Measurements from ENCODE around the gene ANAPC16.
"Not testable (repeated sequence)": the region's sequence is repeated elsewhere in the genome, so short reads cannot be mapped to it uniquely, and the experiment has no call there.

The ANAPC16 gene

DNA sequence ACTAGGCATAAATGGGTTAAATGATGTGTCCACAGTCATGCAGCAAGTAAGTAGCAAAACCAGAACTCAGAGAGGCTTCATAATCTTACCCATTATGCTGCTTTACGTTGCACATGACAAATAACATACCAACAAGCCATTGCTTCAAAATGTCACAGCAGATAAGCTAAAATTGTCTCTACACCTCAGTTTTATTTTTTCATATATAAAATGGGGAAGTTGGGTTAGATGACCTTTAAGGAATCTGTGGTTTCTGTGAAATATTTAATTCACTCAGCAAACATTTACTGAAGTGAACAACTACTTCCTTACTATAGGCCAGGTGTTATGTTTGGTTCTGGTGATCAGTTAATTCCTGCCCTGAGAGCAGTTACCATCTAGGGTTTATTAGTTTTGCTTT lies 2.5 kb downstream of the ANAPC16 start:
- no peak for DNase-seq

DNA sequence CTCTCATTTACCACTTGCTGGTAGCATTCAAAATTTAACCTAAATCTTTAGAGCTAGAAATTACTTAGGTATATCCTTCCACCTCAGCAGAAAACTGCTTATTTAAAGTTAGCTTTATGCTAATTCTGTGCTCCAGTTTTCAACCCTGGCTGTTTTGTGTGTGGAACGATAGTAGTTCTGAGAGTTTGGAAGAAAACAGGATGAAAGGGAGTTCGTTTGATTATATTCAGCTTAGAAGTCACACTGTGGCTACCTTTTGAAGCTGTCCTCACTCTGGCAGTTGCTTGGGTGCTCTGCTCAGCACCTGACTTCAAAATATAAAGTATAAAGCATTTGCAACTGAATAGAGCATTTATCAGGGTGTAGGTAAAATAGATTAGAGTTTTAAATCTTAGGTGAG lies 2.9 kb downstream of the ANAPC16 start:
- no peak for DNase-seq

DNA sequence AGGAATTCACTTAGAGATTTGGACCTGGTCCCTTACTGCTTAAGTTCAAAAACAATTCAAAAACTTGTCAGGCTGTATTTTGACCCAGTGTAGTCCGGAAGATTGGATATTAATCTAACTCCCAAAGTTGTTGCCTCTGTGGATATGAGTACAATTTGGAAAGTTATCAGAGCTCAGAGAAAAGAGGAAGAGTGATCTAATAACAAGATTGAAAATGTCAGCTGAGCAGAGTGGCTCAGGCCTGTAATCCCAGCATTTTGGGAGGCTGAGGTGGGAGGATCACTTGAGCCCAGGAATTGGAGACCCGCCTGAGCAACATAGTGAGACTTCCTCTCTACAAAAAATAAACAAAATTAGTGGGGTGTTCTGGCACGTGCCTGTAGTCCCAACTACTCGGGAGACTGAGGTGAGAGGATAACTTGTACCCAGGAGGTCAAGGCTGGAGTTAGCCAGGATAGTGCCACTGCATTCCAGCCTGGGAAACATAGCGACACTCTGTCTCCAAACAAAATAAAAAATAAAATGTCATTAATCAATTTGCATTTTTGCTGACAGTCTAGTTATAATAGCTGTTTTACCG lies 3.5 kb downstream of the ANAPC16 start:
- DNase-seq: no peak

DNA sequence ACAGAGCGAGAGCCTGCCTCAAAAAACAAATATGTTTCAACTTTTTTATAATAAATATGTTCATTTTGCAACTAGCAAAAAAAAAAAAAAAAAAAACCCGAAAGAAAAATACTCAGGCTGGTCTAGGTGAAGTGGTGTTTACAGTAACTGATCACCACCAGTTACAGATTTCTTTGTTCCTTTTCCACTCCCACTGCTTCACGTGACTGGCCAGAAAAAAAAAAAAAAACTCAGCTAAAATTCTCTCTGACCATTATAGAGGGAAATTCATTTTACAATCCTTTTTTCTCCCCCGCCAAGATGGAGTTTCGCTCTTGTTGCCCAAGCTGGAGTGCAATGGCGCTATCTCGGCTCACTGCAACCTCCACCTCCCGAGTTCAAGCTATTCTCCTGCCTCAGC lies 4.8 kb downstream of the ANAPC16 start:
- DNase-seq: no peak

DNA sequence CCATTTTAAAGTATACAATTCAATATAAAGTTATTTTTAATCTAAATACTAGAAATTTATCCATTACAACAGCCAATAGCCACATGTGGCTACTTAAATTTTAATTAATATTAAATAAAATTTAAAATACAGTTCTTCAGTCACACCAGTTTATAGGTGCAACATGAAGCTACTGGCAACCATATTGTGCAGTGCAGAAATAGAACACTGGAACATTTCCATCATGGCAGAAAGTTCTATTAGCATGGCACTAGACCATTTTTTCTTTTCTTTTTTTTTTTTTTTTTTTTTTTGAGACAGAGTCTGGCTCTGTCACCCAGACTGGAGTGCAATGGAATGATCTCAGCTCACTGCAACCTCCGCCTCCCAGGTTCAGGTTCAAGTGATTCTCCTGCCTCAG lies 5.5 kb downstream of the ANAPC16 start:
- DNase-seq: no peak

DNA sequence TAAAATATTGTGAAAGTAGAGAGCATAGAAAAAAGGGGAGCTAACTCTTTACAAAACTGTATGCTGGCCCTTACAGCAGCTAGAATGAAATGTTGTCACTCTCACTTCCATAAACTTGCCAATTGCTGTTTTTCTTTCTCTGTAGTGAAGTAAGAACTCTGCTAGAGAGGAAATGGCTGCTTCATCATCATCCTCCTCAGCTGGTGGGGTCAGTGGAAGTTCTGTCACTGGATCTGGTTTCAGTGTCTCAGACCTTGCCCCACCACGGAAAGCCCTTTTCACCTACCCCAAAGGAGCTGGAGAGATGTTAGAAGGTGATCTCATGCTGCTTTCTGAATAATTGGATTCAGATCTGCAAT lies 7.9 kb downstream of the ANAPC16 start:
- no peak for DNase-seq

DNA sequence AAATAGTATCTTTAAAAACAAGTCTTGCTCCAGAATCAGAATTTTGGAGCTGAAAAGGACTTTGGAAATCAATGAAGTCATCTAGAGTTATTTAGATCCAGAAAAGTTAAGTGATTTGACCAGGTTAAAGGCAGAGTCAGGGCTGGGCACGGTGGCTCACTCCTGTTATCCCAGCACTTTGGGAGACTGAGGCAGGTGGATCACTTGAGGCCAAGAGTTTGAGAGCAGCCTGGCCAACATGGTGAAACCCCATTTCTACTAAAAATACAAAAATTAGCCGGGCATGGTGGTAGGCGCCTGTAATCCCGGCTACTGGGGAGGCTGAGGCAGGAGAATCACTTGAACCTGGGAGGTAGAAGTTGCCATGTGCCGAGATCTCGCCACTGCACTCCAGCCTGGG lies 8.4 kb downstream of the ANAPC16 start:
- DNase-seq: not testable (repeated sequence)

DNA sequence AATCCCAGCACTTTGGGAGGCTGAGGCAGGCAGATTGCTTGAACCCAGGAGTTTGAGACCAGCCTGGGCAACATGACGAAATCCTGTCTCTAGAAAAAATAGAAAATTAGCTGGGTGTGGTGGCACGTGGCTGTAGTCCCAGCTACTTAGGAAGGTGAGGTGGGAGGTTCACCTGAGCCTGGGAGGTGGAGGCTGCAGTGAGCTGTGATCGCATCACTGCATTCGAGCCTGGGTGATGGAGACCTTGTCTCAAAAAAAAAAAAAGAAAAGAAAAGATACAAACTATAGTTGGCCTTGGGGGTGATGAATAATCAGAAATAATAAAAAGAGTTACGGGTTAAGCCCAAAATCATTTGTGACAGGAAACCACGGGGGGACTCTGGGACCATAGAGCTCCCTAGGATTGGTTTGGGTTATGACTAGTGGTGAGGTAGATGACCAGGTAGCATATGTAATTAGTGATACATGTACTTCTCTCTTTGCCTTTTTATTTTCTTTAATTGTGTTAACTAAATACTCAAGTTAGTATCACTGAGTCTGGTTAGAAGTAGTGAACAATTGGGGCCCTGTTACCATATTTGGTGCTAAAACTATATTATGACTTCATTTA lies 10.7 kb downstream of the ANAPC16 start:
- no peak for DNase-seq

DNA sequence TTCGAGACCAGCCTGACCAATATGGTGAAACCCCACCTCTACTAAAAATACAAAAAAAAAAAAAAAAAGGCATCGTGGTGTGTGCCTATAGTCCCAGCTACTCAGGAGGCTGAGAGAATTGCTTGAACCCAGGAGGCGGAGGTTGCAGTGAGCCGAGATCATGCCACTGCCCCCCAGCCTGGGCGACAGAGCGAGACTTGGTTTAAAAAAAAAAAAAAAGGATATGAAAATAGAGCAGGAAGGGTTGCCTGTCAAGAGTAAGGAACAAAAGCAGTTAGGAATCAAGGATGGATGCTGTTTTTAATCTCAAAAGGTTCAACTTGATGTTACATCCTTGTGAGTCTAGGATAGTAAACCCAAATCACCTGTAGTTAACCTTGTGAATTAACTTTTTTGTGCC lies 12.0 kb downstream of the ANAPC16 start:
- no peak for DNase-seq

DNA sequence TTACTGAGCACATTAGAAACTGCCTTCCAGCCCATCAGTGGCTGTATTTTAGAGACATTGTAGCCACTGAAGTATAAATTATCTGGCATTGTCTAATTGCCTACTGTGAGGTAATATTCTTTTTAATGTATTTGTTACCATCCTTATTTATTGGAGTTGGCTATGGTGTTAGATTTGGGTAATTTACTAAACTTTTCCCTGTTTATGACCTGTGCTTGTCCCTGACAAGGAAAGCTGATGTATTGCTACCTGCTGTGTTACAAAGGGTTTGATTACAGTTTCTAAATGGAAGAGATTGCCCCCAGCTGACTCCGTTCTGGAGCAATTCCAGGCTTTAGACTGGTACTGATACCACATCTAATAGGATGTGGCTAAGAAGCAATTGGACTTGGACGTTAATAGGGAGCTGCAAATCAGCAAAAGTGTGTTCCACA lies 12.5 kb downstream of the ANAPC16 start:
- DNase-seq: no peak

DNA sequence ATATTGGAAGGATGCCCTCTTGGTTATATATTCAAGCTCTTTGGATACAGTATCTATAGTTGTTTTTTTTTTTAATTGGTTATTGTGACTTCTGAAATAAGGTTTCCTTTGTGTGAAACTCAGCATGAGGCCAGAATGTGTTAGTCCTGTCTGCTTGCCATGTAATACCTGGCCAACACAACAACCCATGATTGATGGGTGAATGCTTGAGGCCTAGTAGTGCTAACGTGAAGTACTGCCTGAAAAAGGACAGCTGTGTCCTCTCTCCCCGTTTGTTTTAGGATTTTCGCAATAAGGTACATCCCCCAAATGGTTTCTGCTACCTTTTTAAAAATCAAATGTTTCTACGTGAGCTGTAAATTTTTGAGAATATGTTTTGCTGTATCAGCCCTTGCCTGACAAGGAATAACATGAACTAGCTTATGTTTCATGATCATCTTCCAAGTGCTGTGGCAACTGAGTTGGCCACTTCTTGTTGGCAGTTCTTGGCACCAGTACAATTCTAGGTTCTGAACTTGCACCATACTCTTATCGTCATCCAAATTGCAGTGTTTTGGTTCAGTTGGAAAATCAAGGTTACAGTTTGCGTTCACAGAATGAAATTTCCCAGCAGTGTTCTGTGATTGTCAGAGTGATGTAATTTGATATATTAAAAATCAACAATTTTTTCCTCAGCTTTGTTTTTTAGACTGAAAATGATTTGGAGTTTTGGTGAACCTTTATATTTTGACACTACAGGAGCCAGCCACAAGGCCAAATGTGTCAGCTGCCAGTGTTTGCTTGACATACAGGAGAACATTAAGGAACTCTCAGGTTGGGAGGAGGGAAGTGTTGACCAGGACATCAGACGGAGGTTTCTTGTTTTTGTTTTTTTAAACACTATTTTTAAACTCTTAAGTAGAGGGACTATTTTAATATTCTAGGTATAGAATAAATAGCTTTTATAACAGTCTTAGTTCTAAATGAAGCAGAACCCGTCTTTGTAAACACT lies 13.7 kb downstream of the ANAPC16 start:
- DNase-seq: peak; percentile 21

DNA sequence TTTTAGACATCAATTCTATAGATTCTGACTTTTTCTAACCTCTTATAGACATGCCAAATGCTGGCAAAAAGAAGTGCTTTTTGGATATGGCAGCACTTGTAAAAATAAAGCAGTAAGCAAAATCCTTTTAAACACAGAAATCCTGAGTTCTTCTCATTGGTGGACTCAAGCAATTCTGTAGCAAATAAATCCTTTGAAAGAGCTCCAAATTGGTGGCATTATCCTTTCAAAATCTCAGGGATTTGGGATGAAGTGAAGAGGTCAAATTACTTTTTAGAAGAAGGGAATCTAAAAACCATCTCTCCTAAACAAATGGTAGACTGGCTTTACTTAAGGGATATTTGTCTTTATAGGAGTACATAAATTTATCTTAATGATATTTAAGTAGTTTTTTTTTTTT lies 17.8 kb downstream of the ANAPC16 start:
- no peak for DNase-seq

DNA sequence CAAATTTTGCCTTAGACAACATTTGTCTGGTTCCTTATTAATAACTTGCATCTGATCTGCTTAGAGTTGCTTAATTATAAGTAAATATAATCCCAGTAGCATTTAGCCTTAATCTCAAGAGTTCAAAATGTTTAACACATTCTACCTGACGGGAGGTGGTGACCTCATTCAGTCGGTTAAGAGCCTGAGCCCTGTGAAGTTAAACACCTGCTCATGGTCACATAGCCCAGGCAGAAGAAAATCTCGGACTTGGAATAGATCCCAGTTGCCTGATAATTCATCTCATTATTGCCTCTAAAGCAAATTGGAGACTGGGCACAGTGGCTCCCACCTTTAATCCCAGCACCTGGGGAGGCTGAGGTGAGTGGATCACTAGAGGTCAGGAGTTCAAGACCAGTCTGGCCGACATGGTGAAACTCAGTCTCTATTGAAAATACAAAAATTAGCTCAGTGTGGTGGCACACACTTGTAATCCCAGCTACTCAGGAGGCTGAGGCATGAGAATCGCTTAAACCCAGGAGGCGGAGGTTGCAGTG lies 18.8 kb downstream of the ANAPC16 start:
- DNase-seq: no peak

DNA sequence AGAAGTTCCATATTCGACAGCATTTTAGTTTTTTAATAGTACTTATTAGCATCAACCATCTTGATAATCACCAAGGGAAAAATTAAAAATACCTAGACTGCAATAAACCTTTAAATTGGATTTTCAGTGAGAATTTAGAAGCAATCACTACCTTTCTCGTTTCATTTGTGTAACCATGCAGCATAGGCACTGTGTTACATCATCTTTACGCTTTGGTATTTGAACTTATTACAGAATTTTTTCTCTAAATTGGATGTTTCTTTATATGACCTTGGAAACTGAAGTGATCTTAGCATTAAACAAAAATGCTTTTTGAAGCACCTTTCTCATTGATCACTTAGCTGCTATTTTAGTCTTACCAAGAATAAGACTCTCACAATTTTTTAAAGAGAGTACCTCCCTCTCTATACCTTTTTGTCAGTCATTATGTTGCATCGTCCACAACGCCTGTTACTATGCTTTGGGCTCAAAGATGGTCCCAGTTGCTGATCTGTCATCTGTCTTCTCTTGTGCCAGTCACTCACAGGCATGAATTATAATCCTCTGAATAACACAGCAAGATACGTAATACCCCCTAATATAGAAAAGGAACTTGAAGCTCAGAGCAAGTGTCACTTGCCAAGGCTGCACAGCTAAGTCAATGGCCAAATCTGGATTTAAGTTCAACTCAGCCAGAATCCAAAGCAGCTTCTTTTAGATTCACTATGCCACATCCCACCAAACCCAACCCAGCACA lies 19.9 kb downstream of the ANAPC16 start:
- DNase-seq: no peak

DNA sequence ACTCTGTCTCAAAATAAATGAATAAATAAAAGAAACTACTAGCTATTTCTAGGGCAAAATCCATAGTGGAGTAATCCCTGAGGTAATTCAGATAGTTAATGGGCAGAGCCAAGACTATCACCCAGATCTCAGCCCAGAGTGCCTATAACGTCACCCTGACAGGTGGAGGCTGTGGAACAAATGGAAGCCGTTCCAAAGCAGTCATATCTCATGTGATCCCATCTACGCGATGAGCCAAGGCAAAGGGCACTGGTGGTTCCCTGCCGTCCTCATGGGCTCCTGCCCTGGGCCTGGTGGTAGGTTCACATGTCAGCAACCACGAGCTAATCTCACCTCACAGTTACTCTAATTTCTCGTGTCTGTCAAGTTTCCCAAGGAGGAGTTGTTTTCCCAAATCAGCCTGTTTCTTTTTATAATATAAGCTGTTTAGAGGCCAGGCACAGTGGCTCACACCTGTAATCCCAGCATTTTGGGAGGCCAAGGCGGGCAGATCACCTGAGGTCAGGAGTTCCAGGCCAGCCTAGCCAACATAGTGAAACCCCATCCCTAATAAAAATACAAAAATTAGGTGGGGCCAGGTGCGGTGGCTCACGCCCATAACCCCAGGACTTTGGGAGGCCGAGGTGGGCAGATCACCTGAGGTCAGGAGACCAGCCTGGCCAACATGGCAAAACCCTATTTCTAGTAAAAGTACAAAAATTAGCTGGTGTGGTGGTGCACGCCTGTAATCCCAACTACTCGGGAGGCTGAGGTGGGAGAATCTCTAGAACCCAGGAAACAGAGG lies 22.8 kb downstream of the ANAPC16 start:
- DNase-seq: no peak

DNA sequence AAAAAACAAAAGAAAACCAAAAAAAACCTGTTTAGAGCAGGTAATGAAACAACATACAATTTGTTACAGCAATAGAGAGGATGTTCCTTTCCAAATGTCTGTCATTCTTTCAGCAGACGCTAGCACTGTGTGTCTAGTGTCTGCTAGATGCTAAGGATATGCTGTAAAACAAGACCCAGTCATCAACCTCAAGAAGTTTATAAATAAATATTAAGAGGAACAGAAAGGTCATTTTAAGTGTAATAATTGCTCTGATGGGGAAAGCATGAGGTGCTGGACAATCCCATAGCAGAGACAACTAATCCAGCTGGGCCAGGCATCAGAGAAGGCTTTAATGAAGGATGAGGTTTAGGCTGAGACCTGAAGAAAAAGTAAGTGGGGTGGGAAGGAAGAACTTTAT lies 23.6 kb downstream of the ANAPC16 start:
- no peak for DNase-seq

DNA sequence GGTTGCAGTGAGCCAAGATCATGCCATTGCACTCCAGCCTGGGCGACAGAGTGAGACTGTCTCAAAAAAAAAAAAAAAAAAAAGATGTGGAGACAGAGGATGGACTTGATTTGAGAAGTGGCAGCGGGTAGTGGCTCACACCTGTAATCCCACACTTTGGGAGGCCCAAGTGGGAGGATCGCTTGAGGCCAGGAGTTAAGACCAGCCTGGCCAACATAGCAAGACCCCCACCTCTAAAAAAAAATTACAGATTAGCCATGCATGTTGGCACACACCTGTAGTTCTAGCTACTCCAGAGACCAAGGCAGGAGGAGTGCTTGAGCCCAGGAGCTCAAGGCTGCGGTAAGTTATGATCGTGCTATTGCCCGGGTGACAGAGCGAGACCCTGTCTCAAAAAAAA lies 24.6 kb downstream of the ANAPC16 start:
- DNase-seq: no peak

DNA sequence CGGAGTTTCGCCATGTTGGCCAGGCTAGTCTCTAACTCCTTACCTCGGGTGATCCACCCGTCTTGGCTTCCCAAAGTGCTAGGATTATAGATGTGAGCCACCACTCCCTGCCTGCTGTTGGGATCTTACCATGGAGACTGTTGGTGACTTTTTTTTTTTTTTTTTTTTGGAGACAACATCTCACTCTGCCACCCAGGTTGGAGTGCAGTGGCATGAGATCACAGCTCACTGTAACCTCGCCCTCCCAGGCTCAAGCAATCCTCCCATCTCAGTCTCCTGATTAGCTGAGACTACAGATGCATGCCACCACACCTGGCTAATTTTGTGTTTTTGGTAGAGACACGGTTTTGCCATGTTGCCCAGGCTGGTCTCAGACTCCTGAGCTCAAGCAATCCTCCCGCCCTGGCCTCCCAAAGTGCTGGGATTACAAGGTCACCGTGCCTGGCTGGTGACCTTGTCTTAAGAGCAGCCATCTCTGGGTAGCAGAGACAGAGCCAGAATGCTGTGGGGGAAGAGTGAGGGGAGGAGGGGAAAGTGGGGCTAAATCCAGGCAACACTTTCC lies 26.0 kb downstream of the ANAPC16 start:
- DNase-seq: no peak

DNA sequence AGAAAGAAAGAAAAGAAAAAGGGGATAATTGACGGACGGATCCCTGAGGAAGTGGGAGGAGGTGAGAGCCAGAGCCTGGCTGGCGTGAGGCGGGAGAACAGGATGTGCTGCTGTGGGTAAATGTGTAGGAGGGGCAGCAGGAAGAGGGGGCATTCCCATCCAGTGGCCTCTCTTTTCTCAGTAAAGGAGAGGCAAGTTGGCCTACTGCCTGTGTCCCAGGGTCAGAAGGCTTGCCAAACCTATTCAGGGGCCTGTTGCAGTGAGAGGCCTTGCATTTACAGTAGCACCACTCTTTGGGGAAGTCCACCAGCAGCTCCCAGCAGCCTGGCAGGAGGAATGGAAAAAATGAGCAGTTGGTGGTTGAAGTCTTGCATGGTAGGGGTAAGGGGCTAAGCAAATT lies 26.9 kb downstream of the ANAPC16 start:
- DNase-seq: no peak

DNA sequence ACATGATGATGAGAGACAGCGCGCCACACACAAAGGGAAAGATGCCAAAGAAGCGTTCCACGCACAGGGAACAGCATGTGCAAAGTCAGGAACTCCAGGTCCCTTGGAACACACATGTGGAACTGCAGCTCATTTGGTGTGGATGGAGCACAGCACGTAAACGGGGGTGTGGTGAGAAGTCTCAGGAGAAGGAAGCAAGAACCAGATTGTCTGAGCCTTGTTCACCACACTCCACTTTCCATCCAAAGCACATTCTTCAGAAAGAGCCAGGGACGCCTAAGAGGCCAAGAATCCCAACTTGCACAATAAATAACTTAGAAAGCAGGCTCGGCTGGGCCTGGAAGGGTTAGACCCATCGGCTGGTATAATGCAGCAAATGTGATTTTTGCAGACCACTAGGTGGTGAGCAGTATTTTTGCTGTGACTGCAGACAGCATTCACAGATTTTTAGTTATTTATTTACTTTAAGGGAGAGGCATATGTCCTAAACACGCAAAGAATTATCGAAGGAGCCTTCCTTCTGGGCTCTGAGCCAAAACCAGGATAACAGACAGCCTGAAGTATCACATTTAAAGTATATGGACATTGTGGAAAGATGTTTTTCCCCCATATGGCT lies 28.1 kb downstream of the ANAPC16 start:
- no peak for DNase-seq

DNA sequence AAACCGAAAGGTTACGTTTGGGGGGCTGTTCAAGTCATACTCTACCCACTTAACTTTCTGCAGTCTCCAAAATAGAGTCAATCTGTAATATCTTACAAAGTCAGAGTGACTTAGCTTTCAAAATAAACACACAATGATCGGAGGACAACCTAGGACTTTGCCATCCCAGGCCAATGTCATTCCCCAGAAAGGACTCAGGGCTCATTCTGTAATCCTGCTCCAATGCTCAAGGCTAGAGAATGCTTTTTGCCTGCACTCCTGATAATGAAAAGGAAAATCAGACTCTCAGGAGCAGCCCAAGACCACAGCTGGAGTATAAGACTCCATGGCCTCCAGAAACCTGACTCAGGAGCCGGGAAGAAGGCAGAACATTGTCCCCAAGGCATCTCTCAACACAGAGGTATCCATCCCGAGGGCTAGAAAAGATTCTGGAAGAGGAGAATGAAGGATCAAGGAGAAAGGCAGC lies 28.8 kb downstream of the ANAPC16 start:
- DNase-seq: no peak

All from NCI-H510A (cell line).